ENCODE measurements around the gene INHBB.
A peak's percentile ranks its signal among the peaks of the same experiment; 100 is the strongest.
"Not testable (repeated sequence)": the region's sequence is repeated elsewhere in the genome, so short reads cannot be mapped to it uniquely, and the experiment has no call there.

INHBB gene

GRCh38 chr2:120383631-120384340, 37.9 kb downstream of the INHBB start:
- no peak for DNase-seq

GRCh38 chr2:120384486-120385354, 38.8 kb downstream of the INHBB start:
- no peak for DNase-seq

- DNase-seq = no peak
These were observed 39.6 kb downstream of the INHBB start for GRCh38 chr2:120385355-120386127.

- no peak for DNase-seq
These were observed 42.5 kb downstream of the INHBB start for GRCh38 chr2:120388222-120389035.

- no peak for DNase-seq
These were observed 43.1 kb downstream of the INHBB start for GRCh38 chr2:120389036-120389391.

- no peak for DNase-seq
These were observed 44.6 kb downstream of the INHBB start for GRCh38 chr2:120390381-120391055.

- DNase-seq = not testable (repeated sequence)
These were observed 45.4 kb downstream of the INHBB start for GRCh38 chr2:120391382-120391781.

- DNase-seq = no peak
These were observed 46.2 kb downstream of the INHBB start for GRCh38 chr2:120391911-120392665.

GRCh38 chr2:120392923-120393322, 47.0 kb downstream of the INHBB start:
- no peak for DNase-seq

- DNase-seq = no peak
These were observed 47.5 kb downstream of the INHBB start for GRCh38 chr2:120393456-120393855.

- DNase-seq = no peak
These were observed 48.8 kb downstream of the INHBB start for GRCh38 chr2:120394764-120395163.

GRCh38 chr2:120395221-120396012, 49.5 kb downstream of the INHBB start:
- no peak for DNase-seq

- DNase-seq = peak; percentile 92
These were observed 50.3 kb downstream of the INHBB start for GRCh38 chr2:120396013-120396860.

- DNase-seq = no peak
These were observed 51.2 kb downstream of the INHBB start for GRCh38 chr2:120396861-120397811.

- no peak for DNase-seq
These were observed 52.4 kb downstream of the INHBB start for GRCh38 chr2:120398051-120398995.

GRCh38 chr2:120398996-120399888, 53.3 kb downstream of the INHBB start:
- DNase-seq = no peak
